Cerebellar cortex (tissue), 1 donor: ENCODE measurements around the gene NGEF.
"Not testable (repeated sequence)": the region's sequence is repeated elsewhere in the genome, so short reads cannot be mapped to it uniquely, and the experiment has no call there.

Source experiments
- DNase-seq: peaks from one replicate; pipeline ENCODE4 v3.0.0-alpha.2; 2015; ENCODE audit warnings: low spot score

NGEF gene

DNA sequence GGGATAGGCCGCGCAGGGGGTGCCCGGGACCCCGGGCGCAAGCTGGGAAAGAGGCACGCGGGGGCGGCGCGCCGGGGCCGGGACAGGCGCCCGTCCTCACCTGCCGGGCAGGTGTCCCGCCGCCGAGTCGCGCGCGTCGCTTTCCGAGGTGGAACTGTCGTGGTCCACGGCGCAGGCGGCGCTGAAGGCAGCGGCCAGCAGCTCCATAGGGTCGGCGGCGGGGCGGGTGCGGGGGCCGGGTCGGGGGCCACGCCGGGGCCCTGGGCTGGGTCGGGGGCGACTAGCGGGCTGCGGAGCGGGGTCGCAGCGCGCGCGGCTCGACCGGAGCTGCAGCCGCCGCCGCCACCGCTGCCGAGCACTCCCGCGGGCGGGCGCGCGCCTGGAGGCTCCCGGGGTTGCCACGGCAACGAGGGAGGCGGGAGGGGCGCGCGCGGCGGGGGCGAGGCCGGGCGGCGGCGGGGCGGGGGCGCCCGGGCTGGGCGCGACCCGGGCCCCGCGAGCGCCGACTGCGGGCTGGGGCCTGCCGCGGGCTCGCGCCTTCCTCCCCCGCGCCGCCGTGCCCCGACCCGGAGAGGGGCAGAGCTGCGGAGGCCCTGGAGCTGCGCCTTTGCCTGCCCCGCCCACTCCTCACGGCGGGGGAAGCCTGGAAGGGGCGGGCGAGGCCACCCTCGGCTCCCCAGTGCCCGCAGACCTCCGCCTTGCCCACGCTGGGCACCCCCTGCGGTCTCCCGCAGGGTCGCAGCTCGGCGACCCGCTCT, 85.1 kb downstream of the NGEF start:
- DNase-seq: no peak

DNA sequence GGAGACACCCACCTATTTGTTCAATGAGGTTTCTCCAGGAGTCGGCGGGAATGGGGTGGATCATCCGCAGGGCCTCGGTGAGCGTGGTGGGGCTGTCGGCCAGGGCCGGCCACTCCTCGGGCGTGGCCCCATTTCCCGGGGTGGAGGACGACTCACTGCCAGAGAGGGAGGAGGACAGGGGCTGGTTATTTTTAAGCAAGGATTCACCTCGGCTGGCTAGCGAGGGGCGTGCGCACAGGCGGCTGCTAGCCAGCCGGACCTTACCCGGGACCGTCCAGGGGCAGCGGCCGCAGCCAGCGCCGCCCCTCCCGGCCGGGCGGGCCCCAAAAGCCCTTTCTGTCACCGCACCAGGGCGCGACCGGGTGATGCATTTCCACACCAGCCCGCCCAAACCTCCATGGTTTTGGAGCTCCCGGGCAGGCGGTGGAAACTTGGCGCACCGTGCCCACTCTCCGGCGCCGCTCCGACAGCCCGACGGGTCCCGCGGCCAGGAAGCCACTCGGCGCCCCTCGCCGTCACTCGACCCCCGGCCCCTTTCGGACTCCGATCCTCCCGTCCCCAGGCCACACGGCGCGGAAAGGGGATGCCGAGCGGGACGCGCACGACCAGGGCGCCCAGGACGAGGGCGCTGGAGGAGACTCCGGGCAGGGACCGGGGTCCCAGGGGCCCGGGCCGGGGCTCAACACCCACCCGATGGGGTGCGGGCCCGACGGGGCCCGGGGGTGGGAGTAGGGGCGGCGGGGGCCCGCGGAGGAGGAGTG, 85.8 kb downstream of the NGEF start:
- DNase-seq: no peak

DNA sequence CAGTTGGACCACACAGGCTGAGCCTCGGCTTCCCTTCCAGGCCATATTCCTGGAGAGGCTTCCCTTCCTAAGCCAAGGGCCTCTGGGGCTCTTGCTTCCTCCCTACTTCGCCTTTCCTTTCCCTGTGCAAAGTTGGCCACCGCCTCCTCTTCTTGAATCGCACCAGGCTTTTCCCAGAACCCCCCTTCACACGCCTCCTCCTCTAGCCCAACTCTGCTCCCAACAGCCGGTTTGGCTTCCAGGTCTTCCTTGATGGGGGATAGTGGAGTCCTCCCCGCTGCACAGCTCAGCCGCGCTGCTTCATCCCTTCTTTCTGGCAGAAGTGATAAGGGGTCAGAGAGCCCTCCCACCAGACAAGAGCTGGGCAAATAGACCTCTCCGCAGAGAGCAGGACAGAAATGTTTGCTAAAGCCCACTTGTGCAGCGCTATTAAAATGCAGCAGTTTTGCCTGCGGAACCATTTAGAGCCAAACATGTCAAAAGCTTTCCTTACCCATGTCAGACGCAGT, 86.6 kb downstream of the NGEF start:
- no peak for DNase-seq

DNA sequence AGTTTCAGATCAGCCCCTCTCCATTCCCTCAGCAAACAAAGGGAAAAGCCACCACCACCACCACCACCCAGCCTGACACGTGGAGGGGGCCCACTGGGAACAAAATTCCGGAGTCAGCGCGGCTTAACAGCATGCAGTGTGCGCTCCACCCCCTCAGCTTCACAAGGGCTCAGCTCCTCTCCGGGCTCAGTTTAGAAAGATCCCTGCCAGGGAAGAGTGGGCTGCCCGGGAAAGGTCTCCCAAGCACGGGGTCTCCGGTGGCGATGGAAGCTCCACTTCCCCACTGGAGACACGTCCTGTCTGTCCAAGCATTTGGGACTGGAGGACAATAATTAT, 87.3 kb downstream of the NGEF start:
- DNase-seq: no peak

DNA sequence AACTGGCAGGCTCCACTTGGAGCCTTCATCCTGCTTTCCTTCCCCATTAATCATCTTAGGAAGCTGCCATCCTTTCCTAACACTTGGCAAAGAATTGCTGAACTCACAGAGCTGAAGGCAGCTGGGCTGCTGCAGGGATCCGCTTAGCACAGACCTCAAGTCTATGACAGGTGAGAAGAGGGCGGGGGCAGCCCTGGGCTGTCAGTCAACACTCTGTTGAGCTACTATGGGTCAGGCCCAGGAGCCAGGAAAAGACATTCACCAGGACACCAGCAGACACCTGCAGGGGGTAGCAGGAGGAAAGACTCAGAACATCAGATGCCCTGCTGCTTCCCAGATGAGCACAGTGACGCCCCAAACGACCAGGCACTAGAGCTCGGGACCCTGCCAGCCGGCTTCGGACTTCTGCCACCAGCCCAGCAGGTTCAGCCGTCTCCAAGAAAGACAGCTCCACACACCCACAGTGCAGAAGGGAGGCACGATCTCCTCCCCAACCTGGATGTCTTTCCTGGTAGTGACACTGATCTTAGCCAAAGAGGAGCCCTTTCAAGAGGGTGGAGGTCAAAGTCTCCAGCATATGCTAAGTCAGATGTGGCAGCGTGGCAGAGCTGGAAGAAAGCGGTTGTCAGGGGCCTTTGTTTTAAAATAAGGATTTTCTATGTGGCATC, 87.8 kb downstream of the NGEF start:
- DNase-seq: no peak

DNA sequence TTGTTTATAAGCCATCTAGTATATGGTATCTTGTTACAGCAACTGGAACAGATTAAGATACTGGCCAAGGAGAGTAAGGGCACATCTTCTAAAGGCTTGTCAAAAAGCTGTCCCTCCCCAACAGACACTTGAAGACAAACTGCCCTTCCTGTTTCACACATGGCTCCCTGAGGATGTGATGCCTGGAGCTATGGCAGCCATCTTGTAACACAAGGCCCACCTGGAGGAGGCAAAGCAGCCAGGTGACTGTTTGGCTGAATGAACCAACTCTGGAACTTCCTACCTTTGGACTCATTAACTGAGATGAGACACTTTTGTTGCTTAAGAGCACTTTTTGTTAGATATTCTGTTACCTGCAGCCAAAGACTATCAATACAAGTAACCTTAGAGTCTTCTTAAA, 88.6 kb downstream of the NGEF start:
- DNase-seq: no peak

DNA sequence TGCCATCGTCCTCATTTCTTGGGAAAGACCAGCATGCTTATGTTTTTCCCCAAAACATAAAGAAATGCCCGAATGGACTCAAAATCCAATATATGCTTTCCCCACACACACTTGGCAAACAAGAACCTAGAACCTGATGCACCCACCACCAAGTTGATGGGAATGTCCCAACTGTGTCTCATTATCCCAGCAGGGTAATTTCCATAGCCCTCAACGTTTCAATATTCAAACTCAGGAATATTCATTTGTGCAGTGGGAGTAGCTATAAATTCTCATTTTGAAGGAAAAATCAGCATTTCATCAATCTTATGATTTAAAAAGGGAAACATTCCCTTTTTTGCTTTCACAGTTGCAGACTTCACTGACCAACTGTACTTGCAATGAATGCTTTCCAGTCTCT, 92.3 kb downstream of the NGEF start:
- DNase-seq: no peak

DNA sequence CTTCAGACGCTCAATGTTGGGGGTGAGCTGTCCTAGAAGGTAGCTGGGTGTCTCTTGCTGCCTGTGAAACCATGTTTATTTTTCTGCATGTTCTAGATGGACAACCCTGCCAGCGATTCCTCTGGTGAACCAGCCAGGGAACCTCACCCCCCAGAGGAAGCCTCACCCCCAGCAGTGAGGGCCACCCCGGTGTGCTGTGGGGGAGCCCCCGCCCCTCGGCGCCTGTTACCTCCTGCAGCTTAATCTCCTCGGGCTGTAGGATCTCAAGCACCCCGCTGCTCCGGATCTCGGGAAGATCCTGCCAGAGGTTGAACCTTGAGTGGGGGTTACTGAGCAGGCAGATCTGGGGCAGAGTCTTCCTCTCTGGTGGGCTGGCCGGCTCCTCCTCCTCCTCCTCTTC, 93.0 kb downstream of the NGEF start:
- DNase-seq: no peak

DNA sequence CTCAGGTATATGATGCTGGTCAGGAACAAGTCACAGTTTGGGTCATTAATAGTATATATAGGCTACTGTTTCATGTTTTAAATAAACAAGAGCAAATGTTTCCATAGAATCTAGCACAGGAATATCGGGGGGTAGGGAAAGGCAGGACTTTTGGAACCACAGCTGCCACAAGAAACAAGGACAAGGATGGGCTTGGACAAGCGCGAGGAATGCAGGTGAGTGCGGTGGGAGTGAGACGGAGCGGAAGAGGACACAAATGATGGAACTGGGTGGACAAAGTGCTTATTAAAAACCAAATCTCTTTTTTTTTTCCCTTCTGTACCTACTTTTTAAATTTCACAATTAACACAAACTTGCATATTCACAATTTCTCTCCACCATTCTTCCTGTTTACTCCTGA, 93.9 kb downstream of the NGEF start:
- DNase-seq: no peak

DNA sequence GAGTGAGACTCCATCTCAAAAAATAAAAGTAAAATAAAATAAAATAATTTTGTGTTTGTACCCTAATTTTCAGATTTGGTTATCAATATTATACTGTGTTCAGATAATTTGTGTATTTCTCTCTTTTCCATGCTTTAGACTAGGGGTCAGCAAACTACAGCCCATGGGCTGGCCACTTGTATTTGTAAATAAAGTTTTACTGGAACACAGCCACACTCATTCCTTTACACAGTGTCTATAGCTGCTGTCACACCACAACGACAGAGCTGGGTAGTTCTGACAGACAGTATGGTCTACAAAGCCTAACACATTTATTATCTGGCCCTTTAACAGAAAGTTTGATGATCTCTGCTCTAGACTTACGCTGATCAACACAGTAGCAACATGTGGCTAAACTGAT, 99.2 kb downstream of the NGEF start:
- no peak for DNase-seq

DNA sequence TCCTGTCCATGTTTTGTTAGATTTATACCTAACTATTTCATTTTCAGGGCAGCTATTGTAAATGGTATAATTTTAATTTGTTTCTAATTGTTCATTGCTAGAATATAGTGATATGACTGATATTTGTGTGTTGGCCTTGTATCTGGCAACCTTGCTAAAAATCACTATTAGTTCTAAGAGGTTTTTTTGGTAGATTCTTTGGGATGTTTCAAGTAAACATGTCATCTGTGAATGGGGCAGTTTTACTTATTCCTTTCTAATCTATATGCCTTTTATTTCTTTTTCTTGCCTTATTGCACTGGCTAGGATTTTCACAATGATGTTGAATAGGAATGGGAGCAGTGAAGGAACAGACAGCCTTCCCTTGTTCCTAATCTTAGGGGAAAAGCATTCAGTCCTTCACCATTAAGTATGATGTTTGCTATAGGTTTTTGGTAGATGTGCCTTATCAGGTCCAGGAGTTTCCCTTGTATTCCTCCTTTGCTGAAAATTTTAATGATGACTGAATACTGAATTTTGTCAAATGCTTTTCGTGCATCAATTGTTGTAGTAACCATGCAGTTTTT, 101.3 kb downstream of the NGEF start:
- no peak for DNase-seq

DNA sequence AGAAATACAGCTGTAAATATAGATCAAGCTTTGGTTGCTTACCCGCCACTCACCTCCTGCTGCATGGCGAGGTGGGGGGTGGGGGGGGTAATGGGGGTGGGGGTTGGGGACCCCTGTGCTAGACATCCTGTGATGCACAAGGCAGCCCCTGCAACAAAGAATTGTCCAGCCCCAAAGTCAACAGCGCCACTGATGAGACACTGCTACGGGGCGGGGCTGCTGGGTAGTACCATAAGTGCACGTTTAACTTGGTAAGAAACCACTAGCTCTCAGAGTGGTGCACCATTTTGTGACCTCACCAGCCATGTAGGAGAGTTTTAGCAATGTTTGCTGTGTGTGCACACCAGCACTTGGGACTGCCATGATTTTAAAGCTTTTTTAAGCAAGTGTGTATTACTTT, 102.7 kb downstream of the NGEF start:
- no peak for DNase-seq

DNA sequence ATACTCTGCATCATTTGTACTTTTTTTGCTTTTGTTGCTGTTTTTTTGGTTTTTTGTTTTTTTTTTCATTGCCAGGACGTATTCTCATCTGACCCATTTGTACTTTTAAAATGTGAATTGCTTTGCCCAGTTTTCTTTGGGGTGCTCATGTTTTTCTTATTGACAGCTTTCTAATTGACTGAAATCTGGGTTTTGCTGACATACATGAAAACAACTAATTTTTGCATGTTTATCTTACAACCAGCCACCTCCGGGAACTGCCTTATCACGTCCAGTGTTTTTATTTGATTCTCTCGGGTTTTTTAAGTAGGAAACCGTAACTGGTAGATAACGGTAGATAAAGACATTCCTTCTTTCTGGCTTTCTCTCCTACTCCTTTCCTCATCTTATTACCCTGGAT, 104.4 kb downstream of the NGEF start:
- no peak for DNase-seq

DNA sequence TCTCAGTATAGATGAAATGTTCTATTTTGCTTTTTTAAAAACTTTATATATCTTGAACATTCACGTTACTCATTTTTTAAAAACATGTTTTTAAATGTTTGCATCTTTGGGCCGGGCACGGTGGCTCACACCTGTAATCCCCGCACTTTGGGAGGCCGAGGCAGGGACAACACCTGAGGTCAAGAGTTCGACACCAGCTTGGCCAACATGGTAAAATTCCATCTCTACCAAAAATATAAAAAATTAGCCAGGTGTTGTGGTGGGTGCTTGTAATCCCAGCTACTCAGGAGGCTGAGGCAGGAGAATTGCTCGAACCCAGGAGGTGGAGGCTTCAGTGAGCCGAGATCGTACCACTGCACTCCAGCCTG, 105.4 kb downstream of the NGEF start:
- not testable (repeated sequence) for DNase-seq

DNA sequence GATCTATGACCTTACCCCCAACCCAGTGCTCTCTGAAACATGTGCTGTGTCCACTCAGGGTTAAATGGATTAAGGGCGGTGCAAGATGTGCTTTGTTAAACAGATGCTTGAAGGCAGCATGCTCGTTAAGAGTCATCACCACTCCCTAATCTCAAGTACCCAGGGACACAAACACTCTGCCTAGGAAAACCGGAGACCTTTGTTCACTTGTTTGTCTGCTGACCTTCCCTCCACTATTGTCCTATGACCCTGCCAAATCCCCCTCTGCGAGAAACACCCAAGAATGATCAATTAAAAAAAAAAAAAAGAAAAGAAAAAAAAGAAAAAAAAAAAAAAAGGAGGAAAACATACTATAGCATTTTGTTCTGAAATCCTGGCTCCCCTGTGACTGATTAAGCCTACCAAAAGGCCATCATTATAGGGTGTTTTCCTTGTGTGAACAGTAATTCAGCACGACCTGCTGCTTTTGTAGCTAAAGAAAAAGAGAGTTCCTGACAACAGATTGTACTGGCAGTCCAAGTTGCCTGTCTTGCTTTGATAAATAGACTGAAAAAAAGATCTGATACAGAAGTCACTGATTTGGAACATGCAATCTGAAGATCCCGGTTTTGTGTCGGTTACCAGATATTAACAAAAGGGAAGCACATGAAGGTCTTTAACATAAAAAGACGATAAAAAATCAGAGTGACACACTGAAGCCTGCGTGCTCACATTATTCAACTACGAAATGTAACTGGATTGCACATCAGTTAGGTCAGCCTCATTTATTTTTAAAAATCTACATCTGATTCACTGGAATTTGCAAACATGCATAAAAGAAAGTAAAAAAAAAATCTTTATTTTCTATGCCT, 106.0 kb downstream of the NGEF start:
- DNase-seq: not testable (repeated sequence)

DNA sequence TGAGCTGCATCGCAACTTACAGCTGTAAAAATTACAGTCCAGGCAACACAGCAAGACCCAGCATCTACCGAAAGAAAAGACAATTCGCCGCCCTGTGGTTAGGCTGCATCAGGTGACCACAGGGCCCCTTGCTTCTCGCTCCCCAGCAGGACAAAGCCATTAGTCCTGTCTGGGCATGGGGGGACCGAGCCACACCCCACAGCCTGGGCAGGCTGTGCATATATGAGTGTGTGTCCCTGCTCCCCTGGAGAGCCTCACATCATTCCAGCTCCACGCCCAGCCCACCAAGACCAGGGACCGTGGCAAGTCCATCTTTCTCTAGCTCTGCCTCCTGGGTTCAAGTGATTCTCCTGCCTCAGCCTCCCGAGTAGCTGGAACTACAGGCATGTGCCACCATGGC, 109.1 kb downstream of the NGEF start:
- DNase-seq: no peak

DNA sequence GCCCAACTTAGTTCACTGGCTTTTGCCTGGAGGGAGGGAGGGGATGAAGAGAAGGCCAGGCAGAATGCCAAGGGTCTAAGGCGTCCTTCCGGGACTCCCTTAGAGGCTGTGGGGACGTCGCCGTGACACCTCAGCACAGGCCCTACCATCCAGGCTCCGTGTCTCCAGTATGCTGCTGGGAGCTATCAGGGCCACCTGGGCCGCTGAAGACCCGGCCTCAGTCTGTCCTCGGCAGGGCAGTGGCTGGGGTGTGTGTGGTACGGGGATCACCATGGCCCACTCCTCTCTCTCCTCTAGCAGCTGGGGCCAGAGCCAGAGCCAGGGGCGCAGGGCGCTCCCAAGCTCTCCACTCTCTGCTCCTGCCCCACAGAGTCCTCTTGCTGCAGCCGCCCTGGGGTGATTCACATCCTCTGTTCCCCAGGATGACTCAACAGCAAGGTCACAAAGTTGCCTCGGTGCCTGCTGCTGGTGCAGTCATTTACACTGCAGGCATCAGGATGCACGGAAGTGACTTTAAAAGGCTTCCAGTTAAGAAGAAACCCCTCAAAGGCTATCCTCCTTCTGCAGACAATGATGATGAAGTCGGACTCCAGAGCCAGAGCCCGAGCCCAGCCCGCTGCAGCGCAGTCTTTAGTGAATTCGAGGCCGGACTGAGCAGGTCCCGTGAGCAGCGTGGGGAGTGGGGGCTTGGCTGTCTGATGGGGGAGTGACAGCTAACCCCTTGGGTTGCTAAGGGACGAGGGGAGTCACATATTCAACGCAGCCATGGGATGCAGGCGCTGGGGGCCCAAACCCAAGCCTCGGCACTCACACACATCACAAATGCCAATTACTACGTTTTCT, 111.1 kb downstream of the NGEF start:
- no peak for DNase-seq

DNA sequence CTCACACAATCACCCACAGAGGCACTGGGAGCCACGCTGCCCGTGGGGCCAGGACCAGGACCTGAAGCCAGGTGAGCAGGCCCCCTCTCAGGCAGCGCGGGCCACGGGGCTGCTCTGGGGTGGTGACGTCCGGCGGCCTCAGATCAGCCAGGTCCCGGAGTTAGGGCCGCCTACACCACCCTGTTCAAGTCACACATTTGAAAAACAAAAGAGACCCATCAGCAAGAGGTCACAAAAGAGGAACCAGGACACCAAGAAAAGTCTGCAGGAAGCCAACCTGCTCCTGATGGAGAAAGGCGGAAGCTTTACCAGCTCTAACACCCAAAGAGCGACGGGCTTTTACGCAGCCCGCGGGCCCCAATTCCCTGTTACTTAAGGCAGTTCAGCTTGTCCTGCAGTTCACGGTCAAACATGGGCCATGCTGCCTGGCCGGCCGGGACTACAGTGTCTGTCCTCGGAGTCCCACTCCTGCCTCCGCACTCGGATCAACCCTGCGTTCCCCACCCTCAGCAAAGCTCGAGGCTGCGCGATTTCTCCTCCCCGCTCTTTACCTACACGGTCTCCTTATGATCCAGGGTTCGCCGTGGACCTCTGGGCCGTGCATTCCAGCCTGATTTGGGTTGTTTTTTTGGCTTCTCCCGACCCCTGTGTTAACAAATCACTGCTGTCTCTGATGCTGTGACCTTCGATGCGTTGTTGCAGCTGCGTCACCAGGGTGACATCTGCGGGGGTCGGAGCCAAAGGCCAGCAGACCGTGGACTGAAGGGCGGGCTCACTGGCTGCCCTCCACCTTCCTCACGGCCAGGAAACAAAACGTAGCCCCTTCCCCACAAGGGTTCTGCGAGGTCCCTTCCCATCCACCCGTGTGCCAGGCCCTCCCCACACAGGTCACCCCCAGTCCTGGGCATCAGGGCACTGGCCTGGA, 112.0 kb downstream of the NGEF start:
- no peak for DNase-seq

DNA sequence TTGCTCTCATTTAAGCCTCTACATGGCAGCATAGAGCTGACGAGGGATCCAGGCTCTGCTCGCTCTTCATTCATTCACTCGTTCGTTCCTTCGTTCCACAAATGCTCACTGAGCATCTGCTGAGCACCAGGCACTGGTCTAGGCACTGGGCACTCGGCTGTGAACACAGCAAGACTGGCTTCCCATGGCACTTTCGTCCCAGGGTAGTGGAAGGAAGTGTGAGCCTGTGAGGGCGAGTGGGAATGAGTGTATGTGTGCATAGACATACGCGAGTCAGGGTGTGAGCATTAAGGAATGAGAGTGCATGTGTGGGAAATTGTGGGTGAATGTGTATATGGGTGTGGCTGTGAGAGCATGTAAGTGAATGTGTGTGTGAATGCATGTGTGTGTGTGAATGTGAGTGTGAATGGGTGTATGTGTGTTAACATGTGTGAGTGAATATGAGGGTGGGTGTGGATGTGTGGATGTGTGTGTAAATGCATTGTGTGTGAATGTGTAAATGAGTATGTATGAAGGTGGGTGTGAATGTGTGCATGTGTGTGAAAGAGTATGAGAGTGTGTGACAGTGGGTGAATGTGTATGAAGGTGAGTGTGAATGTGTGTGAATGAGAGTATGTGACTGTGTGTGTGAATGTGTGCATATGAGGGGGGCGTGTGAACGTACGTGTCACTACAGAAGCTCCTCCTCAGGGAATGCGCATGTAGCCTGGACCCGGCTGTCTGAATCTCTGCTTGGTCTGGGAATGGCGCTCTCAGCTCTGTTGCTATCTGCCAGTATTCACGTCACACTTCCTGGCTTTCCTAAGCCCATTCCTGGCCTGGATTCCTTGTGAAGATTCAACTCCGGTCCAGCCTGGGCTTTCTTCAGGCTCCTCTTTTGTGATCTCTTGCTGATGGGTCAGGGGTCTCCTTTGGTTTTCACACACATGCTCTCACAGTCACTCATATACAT, 114.2 kb downstream of the NGEF start:
- DNase-seq: no peak
